ENCODE data around the gene RB1.
"Not testable (repeated sequence)": the region's sequence is repeated elsewhere in the genome, so short reads cannot be mapped to it uniquely, and the experiment has no call there.

The RB1 gene

GRCh38 chr13:48349525-48349924 is 46.0 kb downstream of the RB1 start:
- DNase-seq (ENCODE audit: low read depth in 3 of 3), result no peak

GRCh38 chr13:48353590-48353989 is 50.0 kb downstream of the RB1 start:
- no peak for DNase-seq (ENCODE audit: low read depth in 3 of 3)

- DNase-seq (ENCODE audit: low read depth in 3 of 3), result not testable (repeated sequence)
Observed at GRCh38 chr13:48355524-48355923, 52.0 kb downstream of the RB1 start.

GRCh38 chr13:48356750-48357149 is 53.2 kb downstream of the RB1 start:
- no peak for DNase-seq (ENCODE audit: low read depth in 3 of 3)

GRCh38 chr13:48369988-48370387 is 66.4 kb downstream of the RB1 start:
- no peak for DNase-seq (ENCODE audit: low read depth in 3 of 3)

- no peak for DNase-seq (ENCODE audit: low read depth in 3 of 3)
Observed at GRCh38 chr13:48370815-48371214, 67.3 kb downstream of the RB1 start.

GRCh38 chr13:48377857-48378256 is 74.3 kb downstream of the RB1 start:
- DNase-seq (ENCODE audit: low read depth in 3 of 3), result no peak

GRCh38 chr13:48380581-48380980 is 77.0 kb downstream of the RB1 start:
- DNase-seq (ENCODE audit: low read depth in 3 of 3), result no peak

GRCh38 chr13:48383384-48383783 is 79.8 kb downstream of the RB1 start:
- DNase-seq (ENCODE audit: low read depth in 3 of 3), result no peak

- no peak for DNase-seq (ENCODE audit: low read depth in 3 of 3)
Observed at GRCh38 chr13:48386816-48387215, 83.3 kb downstream of the RB1 start.

GRCh38 chr13:48391257-48391656 is 87.7 kb downstream of the RB1 start:
- DNase-seq (ENCODE audit: low read depth in 3 of 3), result no peak

- no peak for DNase-seq (ENCODE audit: low read depth in 3 of 3)
Observed at GRCh38 chr13:48393030-48393697, 89.6 kb downstream of the RB1 start.

- DNase-seq (ENCODE audit: low read depth in 3 of 3), result no peak
Observed at GRCh38 chr13:48393698-48394085, 90.1 kb downstream of the RB1 start.

- DNase-seq (ENCODE audit: low read depth in 3 of 3), result no peak
Observed at GRCh38 chr13:48397744-48398143, 94.2 kb downstream of the RB1 start.

GRCh38 chr13:48398450-48399095 is 95.0 kb downstream of the RB1 start:
- DNase-seq (ENCODE audit: low read depth in 3 of 3), result no peak

- DNase-seq (ENCODE audit: low read depth in 3 of 3), result no peak
Observed at GRCh38 chr13:48400090-48400694, 96.6 kb downstream of the RB1 start.

- DNase-seq (ENCODE audit: low read depth in 3 of 3), result no peak
Observed at GRCh38 chr13:48400850-48401291, 97.3 kb downstream of the RB1 start.

- no peak for DNase-seq (ENCODE audit: low read depth in 3 of 3)
Observed at GRCh38 chr13:48401480-48401879, 97.9 kb downstream of the RB1 start.

GRCh38 chr13:48402325-48402932 is 98.9 kb downstream of the RB1 start:
- no peak for DNase-seq (ENCODE audit: low read depth in 3 of 3)

GRCh38 chr13:48403151-48403631 is 99.6 kb downstream of the RB1 start:
- DNase-seq (ENCODE audit: low read depth in 3 of 3), result peak in 1 of 3 experiments; percentile 7

GRCh38 chr13:48403913-48404312 is 100.4 kb downstream of the RB1 start:
- DNase-seq (ENCODE audit: low read depth in 3 of 3), result no peak

- no peak for DNase-seq (ENCODE audit: low read depth in 3 of 3)
Observed at GRCh38 chr13:48404952-48405351, 101.4 kb downstream of the RB1 start.

- DNase-seq (ENCODE audit: low read depth in 3 of 3), result no peak
Observed at GRCh38 chr13:48405875-48406274, 102.3 kb downstream of the RB1 start.

Data from stimulated activated CD4-positive, alpha-beta T cell treated with anti-CD3 and anti-CD28 coated beads, TNF-alpha, amount 100 ng/mL, for 24 hours (primary cell).